ENCODE data around the gene FBF1. TPM values are rescaled to one million over a fixed set of nuclear protein-coding genes. Genes with fewer than 3 reads are reported as not detected.

FBF1 gene
- total and polyA plus RNA-seq, 9 of the 15 experiments (the other 6 are each of a cell fraction or from before 2014, with no cell fraction given) = 0.46 to 14.9 (median 7.5) TPM

DNA sequence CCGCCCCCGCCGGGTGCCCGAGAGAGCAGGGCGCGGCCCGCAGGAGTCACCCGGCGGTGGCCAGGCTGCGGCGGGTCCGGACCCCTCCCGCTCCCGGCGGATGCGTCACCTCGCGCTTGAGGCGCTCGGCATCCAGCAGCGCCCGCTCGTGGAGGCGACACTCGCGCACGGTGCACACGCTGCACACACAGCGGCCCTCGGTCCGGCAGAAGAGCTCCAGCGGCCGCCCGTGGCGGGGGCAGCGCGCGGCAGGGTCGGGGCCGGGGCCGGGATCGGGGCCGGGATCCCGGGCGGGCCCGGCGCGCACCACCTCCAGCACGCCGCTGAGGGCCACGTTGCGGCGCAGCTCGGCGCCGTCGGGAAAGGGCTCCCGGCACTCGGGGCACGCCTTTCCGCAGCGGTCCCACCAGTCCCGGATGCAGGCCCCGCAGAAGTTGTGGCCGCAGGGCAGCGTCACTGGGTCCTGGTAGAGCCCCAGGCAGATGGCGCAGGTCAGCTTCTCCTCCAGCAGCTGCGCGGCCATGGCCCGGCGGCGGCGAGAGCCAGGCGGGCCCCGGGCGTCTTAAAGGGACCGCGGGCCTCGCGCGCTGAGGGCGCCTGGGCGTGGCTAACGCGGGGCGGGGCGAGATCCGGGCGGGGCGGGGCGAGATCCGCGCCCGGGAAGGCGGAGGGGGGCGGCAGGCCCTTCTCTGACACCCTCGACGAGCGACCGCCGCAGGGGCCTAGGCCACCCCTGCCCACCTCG, 44.3 kb downstream of the FBF1 start, which contains the start of gene TRIM65 (continued):
- TF ChIP-seq, protein P1, sequence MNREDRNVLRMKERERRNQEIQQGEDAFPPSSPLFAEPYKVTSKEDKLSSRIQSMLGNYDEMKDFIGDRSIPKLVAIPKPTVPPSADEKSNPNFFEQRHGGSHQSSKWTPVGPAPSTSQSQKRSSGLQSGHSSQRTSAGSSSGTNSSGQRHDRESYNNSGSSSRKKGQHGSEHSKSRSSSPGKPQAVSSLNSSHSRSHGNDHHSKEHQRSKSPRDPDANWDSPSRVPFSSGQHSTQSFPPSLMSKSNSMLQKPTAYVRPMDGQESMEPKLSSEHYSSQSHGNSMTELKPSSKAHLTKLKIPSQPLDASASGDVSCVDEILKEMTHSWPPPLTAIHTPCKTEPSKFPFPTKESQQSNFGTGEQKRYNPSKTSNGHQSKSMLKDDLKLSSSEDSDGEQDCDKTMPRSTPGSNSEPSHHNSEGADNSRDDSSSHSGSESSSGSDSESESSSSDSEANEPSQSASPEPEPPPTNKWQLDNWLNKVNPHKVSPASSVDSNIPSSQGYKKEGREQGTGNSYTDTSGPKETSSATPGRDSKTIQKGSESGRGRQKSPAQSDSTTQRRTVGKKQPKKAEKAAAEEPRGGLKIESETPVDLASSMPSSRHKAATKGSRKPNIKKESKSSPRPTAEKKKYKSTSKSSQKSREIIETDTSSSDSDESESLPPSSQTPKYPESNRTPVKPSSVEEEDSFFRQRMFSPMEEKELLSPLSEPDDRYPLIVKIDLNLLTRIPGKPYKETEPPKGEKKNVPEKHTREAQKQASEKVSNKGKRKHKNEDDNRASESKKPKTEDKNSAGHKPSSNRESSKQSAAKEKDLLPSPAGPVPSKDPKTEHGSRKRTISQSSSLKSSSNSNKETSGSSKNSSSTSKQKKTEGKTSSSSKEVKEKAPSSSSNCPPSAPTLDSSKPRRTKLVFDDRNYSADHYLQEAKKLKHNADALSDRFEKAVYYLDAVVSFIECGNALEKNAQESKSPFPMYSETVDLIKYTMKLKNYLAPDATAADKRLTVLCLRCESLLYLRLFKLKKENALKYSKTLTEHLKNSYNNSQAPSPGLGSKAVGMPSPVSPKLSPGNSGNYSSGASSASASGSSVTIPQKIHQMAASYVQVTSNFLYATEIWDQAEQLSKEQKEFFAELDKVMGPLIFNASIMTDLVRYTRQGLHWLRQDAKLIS (CRISPR knock-in tag; IDR thresholded peaks at IDR 0.05) = peak; percentile 84
- TF ChIP-seq POLR2G (IDR thresholded peaks at IDR 0.05; ENCODE audit: low read depth, low read length) (peak; percentile 94), NRF1 (conservative IDR thresholded peaks at IDR 0.05 in 1 of 2, IDR thresholded peaks at IDR 0.05 in 1 of 2) (peak; percentile 63 to 69), NCOR1 (IDR thresholded peaks at IDR 0.05) (0 out of 2 replicates have a peak, but pooled peaks have one; percentile 6), LCOR (CRISPR knock-in tag; IDR thresholded peaks at IDR 0.05) (0 out of 2 replicates have a peak, but pooled peaks have one; percentile 32), ZNF586 (CRISPR knock-in tag; conservative IDR thresholded peaks at IDR 0.05) (no peak), KLF1 (tag; IDR thresholded peaks at IDR 0.05) (0 out of 2 replicates have a peak, but pooled peaks have one; percentile 24), HDAC8 (tag; IDR thresholded peaks at IDR 0.05) (peak; percentile 44; the same call in 1 of the 2 replicates), GTF2E2 (tag; IDR thresholded peaks at IDR 0.05) (no peak; the same call in 1 of the 2 replicates), HDAC2 (IDR thresholded peaks at IDR 0.05) (no peak), NCOA1 (IDR thresholded peaks at IDR 0.05; ENCODE audit: low read depth) (no peak), ZNF644 (tag; IDR thresholded peaks at IDR 0.05; ENCODE audit: low read depth) (no peak), ZNF707 (CRISPR knock-in tag; conservative IDR thresholded peaks at IDR 0.05) (no peak), FOXJ2 (tag; IDR thresholded peaks at IDR 0.05) (no peak), ZSCAN29 (IDR thresholded peaks at IDR 0.05) (no peak)
- TF ChIP-seq, protein P2, sequence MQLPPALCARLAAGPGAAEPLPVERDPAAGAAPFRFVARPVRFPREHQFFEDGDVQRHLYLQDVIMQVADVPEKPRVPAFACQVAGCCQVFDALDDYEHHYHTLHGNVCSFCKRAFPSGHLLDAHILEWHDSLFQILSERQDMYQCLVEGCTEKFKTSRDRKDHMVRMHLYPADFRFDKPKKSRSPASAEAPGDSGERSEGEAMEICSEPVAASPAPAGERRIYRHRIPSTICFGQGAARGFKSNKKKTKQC (CRISPR knock-in tag; IDR thresholded peaks at IDR 0.05) = peak; percentile 66; the same call in 1 of the 2 replicates
- TF ChIP-seq, protein P3, sequence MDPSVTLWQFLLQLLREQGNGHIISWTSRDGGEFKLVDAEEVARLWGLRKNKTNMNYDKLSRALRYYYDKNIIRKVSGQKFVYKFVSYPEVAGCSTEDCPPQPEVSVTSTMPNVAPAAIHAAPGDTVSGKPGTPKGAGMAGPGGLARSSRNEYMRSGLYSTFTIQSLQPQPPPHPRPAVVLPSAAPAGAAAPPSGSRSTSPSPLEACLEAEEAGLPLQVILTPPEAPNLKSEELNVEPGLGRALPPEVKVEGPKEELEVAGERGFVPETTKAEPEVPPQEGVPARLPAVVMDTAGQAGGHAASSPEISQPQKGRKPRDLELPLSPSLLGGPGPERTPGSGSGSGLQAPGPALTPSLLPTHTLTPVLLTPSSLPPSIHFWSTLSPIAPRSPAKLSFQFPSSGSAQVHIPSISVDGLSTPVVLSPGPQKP (CRISPR knock-in tag; IDR thresholded peaks at IDR 0.05) = no peak
- TF ChIP-seq, protein P4, sequence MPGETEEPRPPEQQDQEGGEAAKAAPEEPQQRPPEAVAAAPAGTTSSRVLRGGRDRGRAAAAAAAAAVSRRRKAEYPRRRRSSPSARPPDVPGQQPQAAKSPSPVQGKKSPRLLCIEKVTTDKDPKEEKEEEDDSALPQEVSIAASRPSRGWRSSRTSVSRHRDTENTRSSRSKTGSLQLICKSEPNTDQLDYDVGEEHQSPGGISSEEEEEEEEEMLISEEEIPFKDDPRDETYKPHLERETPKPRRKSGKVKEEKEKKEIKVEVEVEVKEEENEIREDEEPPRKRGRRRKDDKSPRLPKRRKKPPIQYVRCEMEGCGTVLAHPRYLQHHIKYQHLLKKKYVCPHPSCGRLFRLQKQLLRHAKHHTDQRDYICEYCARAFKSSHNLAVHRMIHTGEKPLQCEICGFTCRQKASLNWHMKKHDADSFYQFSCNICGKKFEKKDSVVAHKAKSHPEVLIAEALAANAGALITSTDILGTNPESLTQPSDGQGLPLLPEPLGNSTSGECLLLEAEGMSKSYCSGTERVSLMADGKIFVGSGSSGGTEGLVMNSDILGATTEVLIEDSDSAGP (CRISPR knock-in tag; IDR thresholded peaks at IDR 0.05) = peak; percentile 95
